Psoas muscle (tissue), 8 donors: ENCODE results near the gene APOA5. TPM values are rescaled to one million over a fixed set of nuclear protein-coding genes. Genes with fewer than 3 reads are reported as not detected.
A peak's percentile ranks its signal among the peaks of the same experiment; 100 is the strongest.

Source experiments
- ATAC-seq, 4 donors: fragments of 200-7000 bp; cut with Tn5 transposase; one replicate each; pipeline ENCODE4 v1.9.1; 2020; ENCODE audit warnings: moderate library complexity in 3 of 4, mild to moderate bottlenecking in 2 of 4
- DNase-seq, 2 donors: peaks; one replicate each; pipeline ENCODE4 v3.0.0-alpha.2; 2020
- H3K27ac ChIP-seq: fragments of 200-600 bp; one replicate; pipeline ENCODE4 v1.8.0; 2022
- H3K27me3 ChIP-seq, 3 donors: fragments of 200-600 bp in 1 of 3; one replicate each; pipeline versions ENCODE4 v1.6.1 to v1.8.0; 2013 to 2022; ENCODE audit warnings: low read length in 2 of 3, mild to moderate bottlenecking in 2 of 3, moderate library complexity in 1 of 3; ENCODE audit not compliant: insufficient read depth in 3 of 3
- H3K36me3 ChIP-seq, 2 donors: fragments of 200-600 bp in 1 of 2; one replicate each; pipeline versions ENCODE4 v1.6.1 to v1.8.0; 2013 to 2022; ENCODE audit warnings: low read depth in 1 of 2, mild to moderate bottlenecking in 1 of 2, moderate library complexity in 1 of 2; ENCODE audit not compliant: insufficient read depth in 1 of 2
- H3K4me1 ChIP-seq: fragments of 200-600 bp; one replicate; pipeline ENCODE4 v1.8.0; 2022
- H3K4me3 ChIP-seq: fragments of 200-600 bp; one replicate; pipeline ENCODE4 v1.8.0; 2022; ENCODE audit warnings: mild to moderate bottlenecking
- H3K9me3 ChIP-seq: fragments of 200-600 bp; one replicate; pipeline ENCODE4 v1.8.0; 2022
- WGBS, 3 donors: extraction: QIAGEN DNeasy Blood & Tissue Kit; methylation state at CpG; one replicate each; pipeline versions ENCODE4 v1.1.6 to v1.1.7; 2013; 5-methylcytosine and 5-hydroxymethylcytosine counted together
- intact Hi-C, 2 donors: fragments of 100-400 bp; cut with DNase I; formaldehyde crosslinking; loops; one replicate each; pipeline versions ENCODE4 v1.11.0 to v1.14.2; 2022
- polyA plus RNA-seq, 3 donors: library from polyadenylated mRNA; stranded (reverse); fragments of 200-250 nt; gene quantifications; one replicate each; pipeline ENCODE4 v1.2.3, GENCODE V29; 2013
- total RNA-seq, 4 donors: library from RNA; stranded (reverse); fragmentation: NEBNext Ultra II Directional in 2 of 4; extraction: Animal tissue kit (Norgen Biotek cat#: 25700) in 2 of 4; gene quantifications; one replicate each; pipeline versions ENCODE4 v1.2.1 to v1.2.4, GENCODE V29; 2021 to 2023
- TF ChIP-seq, protein P1 (sequence below): fragments of 200-600 bp; IDR thresholded peaks from one replicate; pipeline ENCODE4 v1.8.0; 2022; ENCODE audit warnings: antibody characterized with exemption
- donor health status: healthy with polysubstance abuse.
- donor health status: DM: no; HTN: no; CAD: no; lungs with moderate emphysema.
- donor health status: Bipolar disorder and iron deficiency.
- donor health status: healthy.
- donor health status: DM: yes; HTN: yes; CAD: no.
- donor health status: DM: no; HTN: no; CAD: no.
- donor health status: DM: no; HTN: no; CAD: no.
- donor health status: DM: yes; HTN: yes; CAD: no.

The APOA5 gene
- total and polyA plus RNA-seq, 7 donors, result 0.05 TPM; not detected in 6

DNA sequence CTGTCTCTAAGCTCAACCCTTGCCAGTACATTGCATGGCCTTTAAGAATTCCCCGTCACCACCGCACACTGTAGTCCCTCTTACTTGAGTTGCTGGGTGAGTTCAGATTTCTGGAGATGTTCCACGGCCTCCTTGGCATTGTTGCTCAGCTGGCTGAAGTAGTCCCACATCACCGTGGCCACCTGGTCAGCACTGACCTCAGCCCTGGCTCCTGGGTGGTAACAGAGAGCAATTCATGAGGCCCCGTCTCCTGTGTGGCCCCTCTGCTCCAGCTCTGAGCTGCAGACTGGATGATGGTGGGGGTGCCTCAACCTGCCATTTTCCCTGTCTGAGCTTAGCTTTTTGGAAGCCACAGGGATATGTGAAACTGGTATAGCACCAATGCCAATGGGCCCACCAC lies 30.9 kb upstream of the APOA5 start:
- intact Hi-C loops, result no loop called here
- DNase-seq (no peak), ATAC-seq (peak; percentile 49 to 91 (median 79))
- TF ChIP-seq, protein P1, sequence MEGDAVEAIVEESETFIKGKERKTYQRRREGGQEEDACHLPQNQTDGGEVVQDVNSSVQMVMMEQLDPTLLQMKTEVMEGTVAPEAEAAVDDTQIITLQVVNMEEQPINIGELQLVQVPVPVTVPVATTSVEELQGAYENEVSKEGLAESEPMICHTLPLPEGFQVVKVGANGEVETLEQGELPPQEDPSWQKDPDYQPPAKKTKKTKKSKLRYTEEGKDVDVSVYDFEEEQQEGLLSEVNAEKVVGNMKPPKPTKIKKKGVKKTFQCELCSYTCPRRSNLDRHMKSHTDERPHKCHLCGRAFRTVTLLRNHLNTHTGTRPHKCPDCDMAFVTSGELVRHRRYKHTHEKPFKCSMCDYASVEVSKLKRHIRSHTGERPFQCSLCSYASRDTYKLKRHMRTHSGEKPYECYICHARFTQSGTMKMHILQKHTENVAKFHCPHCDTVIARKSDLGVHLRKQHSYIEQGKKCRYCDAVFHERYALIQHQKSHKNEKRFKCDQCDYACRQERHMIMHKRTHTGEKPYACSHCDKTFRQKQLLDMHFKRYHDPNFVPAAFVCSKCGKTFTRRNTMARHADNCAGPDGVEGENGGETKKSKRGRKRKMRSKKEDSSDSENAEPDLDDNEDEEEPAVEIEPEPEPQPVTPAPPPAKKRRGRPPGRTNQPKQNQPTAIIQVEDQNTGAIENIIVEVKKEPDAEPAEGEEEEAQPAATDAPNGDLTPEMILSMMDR, result no peak
- Histone ChIP-seq H3K36me3 (no peaks in the 10 kb centered on the region), H3K4me3 (no peak overlapping the region), H3K27ac (peak overlapping the region; percentile 58), H3K4me1 (no peaks in the 10 kb centered on the region), H3K27me3 (no peaks in the 10 kb centered on the region), H3K9me3 (no peaks in the 10 kb centered on the region)
- 19 to 35% (median 26%) methylated on average over 5 of the region's 5 CpGs for WGBS, 3 donors

DNA sequence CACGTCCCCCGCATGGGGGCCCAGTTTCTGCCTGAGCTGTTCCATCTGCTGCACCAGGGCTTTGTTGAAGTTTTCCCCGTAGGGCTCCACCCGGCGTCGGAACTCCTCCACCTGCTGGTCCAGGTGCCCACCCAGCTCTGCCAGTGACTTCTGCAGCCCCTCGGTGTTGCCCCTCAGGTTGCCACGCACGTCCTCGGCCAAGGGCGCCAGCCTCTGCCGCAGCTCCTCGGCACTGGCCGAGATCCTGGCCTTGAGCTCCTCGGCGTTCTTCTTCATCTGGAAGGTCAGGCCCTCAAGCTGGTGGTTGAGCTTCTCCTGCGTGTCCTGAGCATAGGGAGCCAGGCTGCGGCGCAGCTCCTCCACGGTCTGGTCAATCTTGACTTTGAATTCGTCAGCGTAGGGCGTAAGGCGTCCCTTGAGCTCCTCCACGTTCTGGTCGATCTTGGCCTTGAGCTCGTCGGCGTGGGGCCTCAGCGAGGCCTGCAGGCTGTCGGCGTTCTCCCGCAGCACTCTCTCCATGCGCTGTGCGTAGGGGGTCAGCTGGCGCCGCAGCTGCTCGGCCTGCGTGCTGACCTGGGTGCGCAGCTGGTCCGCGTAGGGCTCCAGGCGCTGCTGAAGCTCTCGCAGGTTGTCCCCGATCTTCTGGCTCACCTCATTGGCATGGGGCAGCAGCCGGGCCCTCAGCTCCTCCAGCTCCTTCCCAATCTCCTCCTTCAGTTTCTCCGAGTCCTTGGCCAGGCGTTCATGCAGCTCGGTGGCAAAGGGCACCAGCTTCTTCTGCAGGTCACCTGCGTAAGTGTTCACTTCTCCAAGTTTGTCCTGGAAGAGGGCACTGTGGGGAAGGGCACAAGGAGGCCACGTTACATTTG lies 29.6 kb upstream of the APOA5 start:
- intact Hi-C loops, result no loop called here
- H3K9me3 ChIP-seq, result no peaks in the 10 kb centered on the region
- H3K27me3 ChIP-seq, result no peaks in the 10 kb centered on the region
- ATAC-seq, result no peak
- 90 to 95% (median 93%) methylated on average over 51 of the region's 51 CpGs for WGBS, 3 donors
- no peak overlapping the region for H3K4me3 ChIP-seq
- no peaks in the 10 kb centered on the region for H3K4me1 ChIP-seq
- TF ChIP-seq, protein P1, result no peak
- H3K36me3 ChIP-seq, result no peaks in the 10 kb centered on the region
- no peak overlapping the region for H3K27ac ChIP-seq
- peak in 1 of 2 donors; percentile 39 for DNase-seq

DNA sequence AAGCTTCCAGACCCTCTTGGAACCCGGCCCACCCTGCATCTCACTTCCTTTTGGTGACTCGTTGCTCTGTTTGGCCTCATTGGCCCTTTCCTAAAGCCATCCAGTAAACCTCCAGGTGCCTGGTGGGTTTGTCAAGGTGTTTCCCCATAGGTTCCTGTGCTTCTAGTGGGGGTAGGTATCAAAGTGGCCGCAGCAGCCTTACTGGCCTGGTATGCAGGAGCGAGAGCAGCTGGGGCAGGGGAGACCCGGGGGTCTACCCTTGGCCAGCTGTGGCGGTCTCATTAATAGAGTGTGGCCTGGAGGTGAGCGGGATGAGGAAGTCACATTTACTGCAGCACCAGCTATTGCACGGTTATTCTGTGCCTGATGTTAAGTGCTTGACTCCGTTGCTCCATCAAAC lies 27.4 kb upstream of the APOA5 start:
- Histone ChIP-seq H3K27me3 (no peaks in the 10 kb centered on the region), H3K4me3 (no peak overlapping the region), H3K9me3 (no peaks in the 10 kb centered on the region), H3K4me1 (peaks cover 7% of the 10 kb centered on the region), H3K36me3 (no peaks in the 10 kb centered on the region), H3K27ac (no peak overlapping the region)
- 85 to 88% (median 86%) methylated on average over 9 of the region's 9 CpGs for WGBS, 3 donors
- TF ChIP-seq, protein P1, result no peak
- DNase-seq (no peak), ATAC-seq (no peak)
- intact Hi-C loops, result no loop called here

DNA sequence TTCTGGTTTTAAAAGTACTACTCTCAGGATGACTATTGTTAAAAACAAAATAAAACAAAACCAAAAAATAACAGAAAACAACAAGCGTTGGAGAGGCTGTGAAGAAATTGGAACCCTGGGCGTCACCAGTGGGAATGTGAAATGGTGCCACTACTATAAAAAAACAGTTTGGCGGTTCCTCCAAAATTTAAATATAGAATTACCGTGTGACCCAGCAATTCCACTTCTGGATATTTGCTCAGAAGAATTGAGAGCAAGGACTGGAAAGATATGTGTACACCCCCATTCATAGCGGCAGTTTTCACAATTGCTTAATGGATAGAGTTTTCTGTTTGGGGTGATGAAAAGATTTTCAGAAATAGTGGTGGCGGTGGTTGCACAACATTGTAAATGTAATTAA lies 22.8 kb upstream of the APOA5 start:
- WGBS, 3 donors, result 31 to 43% (median 31%) methylated on average over 6 of the region's 6 CpGs
- H3K4me1 ChIP-seq, result peaks cover 11% of the 10 kb centered on the region
- no peaks in the 10 kb centered on the region for H3K27me3 ChIP-seq
- H3K27ac ChIP-seq, result no peak overlapping the region
- H3K9me3 ChIP-seq, result no peaks in the 10 kb centered on the region
- DNase-seq (no peak), ATAC-seq (peak in 3 of 4 donors; percentile 32 to 70 (median 48))
- intact Hi-C loops, result no loop called here
- TF ChIP-seq, protein P1, result no peak
- H3K4me3 ChIP-seq, result no peak overlapping the region
- H3K36me3 ChIP-seq, result no peaks in the 10 kb centered on the region
